Activated naive CD8-positive, alpha-beta T cell treated with anti-CD3 and anti-CD28 coated beads, Interleukin-2, amount 50 U/mL, for 24 hours (primary cell): ENCODE measurements around the gene RCSD1.
A peak's percentile ranks its signal among the peaks of the same experiment; 100 is the strongest.

Experiments used
- ATAC-seq: fragments of 150-1000 bp; cut with Tn5 transposase; one replicate; pipeline ENCODE4 v1.10.0; 2021
- DNase-seq: peaks from one replicate; pipeline ENCODE4 v3.0.0; 2021
- H3K27ac Mint-ChIP-seq: one replicate; pipeline ENCODE4 v1.8.0; 2021; ENCODE audit warnings: mild to moderate bottlenecking, mixed read lengths
- H3K27me3 Mint-ChIP-seq: one replicate; pipeline ENCODE4 v1.8.0; 2021; ENCODE audit warnings: mixed read lengths
- H3K36me3 Mint-ChIP-seq: one replicate; pipeline ENCODE4 v1.8.0; 2021; ENCODE audit warnings: low read depth, mixed read lengths
- H3K4me1 Mint-ChIP-seq: one replicate; pipeline ENCODE4 v1.8.0; 2021; ENCODE audit warnings: mixed read lengths
- H3K4me3 Mint-ChIP-seq: one replicate; pipeline ENCODE4 v1.8.0; 2021; ENCODE audit warnings: mild to moderate bottlenecking, moderate library complexity, mixed read lengths
- H3K9me3 Mint-ChIP-seq: one replicate; pipeline ENCODE4 v1.8.0; 2021; ENCODE audit warnings: mixed read lengths

RCSD1 gene

GRCh38 chr1:167693425-167694045, 63.5 kb downstream of the RCSD1 start:
- DNase-seq, result no peak
- Mint-ChIP-seq H3K4me3 (no peak overlapping the region), H3K27me3 (no peaks in the 10 kb centered on the region), H3K4me1 (peaks cover 22% of the 10 kb centered on the region), H3K36me3 (peaks cover 55% of the 10 kb centered on the region), H3K27ac (peak overlapping the region; percentile 62), H3K9me3 (no peaks in the 10 kb centered on the region)
- no peak for ATAC-seq

- Mint-ChIP-seq H3K4me1 (peaks cover 10% of the 10 kb centered on the region), H3K9me3 (no peaks in the 10 kb centered on the region), H3K27me3 (no peaks in the 10 kb centered on the region), H3K36me3 (peaks cover 59% of the 10 kb centered on the region), H3K4me3 (no peak overlapping the region), H3K27ac (peak overlapping the region; percentile 62)
- no peak for ATAC-seq
- DNase-seq, result no peak
These were observed 64.7 kb downstream of the RCSD1 start for GRCh38 chr1:167694691-167695090.

GRCh38 chr1:167695147-167695546, 65.1 kb downstream of the RCSD1 start:
- ATAC-seq, result no peak
- H3K36me3 Mint-ChIP-seq, result peaks cover 59% of the 10 kb centered on the region
- DNase-seq, result no peak
- H3K4me1 Mint-ChIP-seq, result peaks cover 8% of the 10 kb centered on the region
- no peaks in the 10 kb centered on the region for H3K27me3 Mint-ChIP-seq
- no peak overlapping the region for H3K4me3 Mint-ChIP-seq
- peak overlapping the region; percentile 59 for H3K27ac Mint-ChIP-seq
- H3K9me3 Mint-ChIP-seq, result no peaks in the 10 kb centered on the region

GRCh38 chr1:167695756-167696561, 65.9 kb downstream of the RCSD1 start:
- Mint-ChIP-seq H3K9me3 (no peaks in the 10 kb centered on the region), H3K4me1 (peaks cover 2% of the 10 kb centered on the region), H3K4me3 (no peak overlapping the region), H3K27ac (no peak overlapping the region), H3K27me3 (no peaks in the 10 kb centered on the region), H3K36me3 (peaks cover 53% of the 10 kb centered on the region)
- ATAC-seq (no peak), DNase-seq (no peak)

- no peak for ATAC-seq
- DNase-seq, result no peak
- Mint-ChIP-seq H3K36me3 (peaks cover 53% of the 10 kb centered on the region), H3K27ac (no peak overlapping the region), H3K27me3 (no peaks in the 10 kb centered on the region), H3K9me3 (no peaks in the 10 kb centered on the region), H3K4me3 (no peak overlapping the region), H3K4me1 (peaks cover 2% of the 10 kb centered on the region)
These were observed 67.7 kb downstream of the RCSD1 start for GRCh38 chr1:167697667-167698141.

GRCh38 chr1:167698313-167698712, 68.3 kb downstream of the RCSD1 start:
- ATAC-seq, result no peak

GRCh38 chr1:167701510-167701909, 71.5 kb downstream of the RCSD1 start:
- Mint-ChIP-seq H3K9me3 (no peaks in the 10 kb centered on the region), H3K27ac (no peak overlapping the region), H3K4me1 (peaks cover 4% of the 10 kb centered on the region), H3K4me3 (no peak overlapping the region), H3K36me3 (peaks cover 45% of the 10 kb centered on the region), H3K27me3 (no peaks in the 10 kb centered on the region)
- no peak for DNase-seq
- ATAC-seq, result no peak

More at GRCh38 chr1:167698313-167698712, 68.3 kb downstream of the RCSD1 start:
- Mint-ChIP-seq H3K4me1 (peaks cover 2% of the 10 kb centered on the region), H3K27me3 (no peaks in the 10 kb centered on the region), H3K27ac (no peak overlapping the region), H3K36me3 (peaks cover 58% of the 10 kb centered on the region), H3K9me3 (no peaks in the 10 kb centered on the region), H3K4me3 (no peak overlapping the region)
- DNase-seq, result no peak

- DNase-seq (no peak), ATAC-seq (no peak)
- Mint-ChIP-seq H3K9me3 (no peaks in the 10 kb centered on the region), H3K36me3 (peaks cover 28% of the 10 kb centered on the region), H3K4me3 (no peak overlapping the region), H3K27me3 (no peaks in the 10 kb centered on the region), H3K4me1 (peaks cover 23% of the 10 kb centered on the region), H3K27ac (no peak overlapping the region)
These were observed 73.5 kb downstream of the RCSD1 start for GRCh38 chr1:167703557-167703956.

- Mint-ChIP-seq H3K27ac (no peak overlapping the region), H3K4me1 (peaks cover 33% of the 10 kb centered on the region)
These were observed 74.7 kb downstream of the RCSD1 start for GRCh38 chr1:167704715-167705114.

GRCh38 chr1:167705250-167705649, 75.2 kb downstream of the RCSD1 start:
- H3K36me3 Mint-ChIP-seq, result peaks cover 16% of the 10 kb centered on the region
- H3K9me3 Mint-ChIP-seq, result no peaks in the 10 kb centered on the region
- peaks cover 33% of the 10 kb centered on the region for H3K4me1 Mint-ChIP-seq
- peak overlapping the region; percentile 15 for H3K27ac Mint-ChIP-seq
- no peak overlapping the region for H3K4me3 Mint-ChIP-seq
- DNase-seq (no peak), ATAC-seq (no peak)
- H3K27me3 Mint-ChIP-seq, result no peaks in the 10 kb centered on the region

More at GRCh38 chr1:167704715-167705114, 74.7 kb downstream of the RCSD1 start:
- H3K27me3 Mint-ChIP-seq, result no peaks in the 10 kb centered on the region
- no peak for DNase-seq
- ATAC-seq, result no peak
- no peaks in the 10 kb centered on the region for H3K9me3 Mint-ChIP-seq
- H3K36me3 Mint-ChIP-seq, result peaks cover 19% of the 10 kb centered on the region
- H3K4me3 Mint-ChIP-seq, result no peak overlapping the region

- no peaks in the 10 kb centered on the region for H3K27me3 Mint-ChIP-seq
- ATAC-seq (no peak), DNase-seq (no peak)
- H3K9me3 Mint-ChIP-seq, result no peaks in the 10 kb centered on the region
- no peak overlapping the region for H3K27ac Mint-ChIP-seq
- H3K36me3 Mint-ChIP-seq, result peaks cover 16% of the 10 kb centered on the region
- peaks cover 37% of the 10 kb centered on the region for H3K4me1 Mint-ChIP-seq
- no peak overlapping the region for H3K4me3 Mint-ChIP-seq
These were observed 76.3 kb downstream of the RCSD1 start for GRCh38 chr1:167706363-167706762.

- H3K27me3 Mint-ChIP-seq, result no peaks in the 10 kb centered on the region
- H3K9me3 Mint-ChIP-seq, result no peaks in the 10 kb centered on the region
- peak; percentile 18 for ATAC-seq
- H3K4me1 Mint-ChIP-seq, result peaks cover 37% of the 10 kb centered on the region
- no peak overlapping the region for H3K4me3 Mint-ChIP-seq
- peak overlapping the region; percentile 62 for H3K27ac Mint-ChIP-seq
- H3K36me3 Mint-ChIP-seq, result peaks cover 16% of the 10 kb centered on the region
- DNase-seq, result no peak
These were observed 77.2 kb downstream of the RCSD1 start for GRCh38 chr1:167706931-167707877.

GRCh38 chr1:167707942-167708341, 77.9 kb downstream of the RCSD1 start:
- H3K4me1 Mint-ChIP-seq, result peaks cover 37% of the 10 kb centered on the region
- H3K36me3 Mint-ChIP-seq, result peaks cover 14% of the 10 kb centered on the region
- H3K4me3 Mint-ChIP-seq, result no peak overlapping the region
- ATAC-seq (peak; percentile 70), DNase-seq (no peak)
- H3K27me3 Mint-ChIP-seq, result no peaks in the 10 kb centered on the region
- no peaks in the 10 kb centered on the region for H3K9me3 Mint-ChIP-seq
- peak overlapping the region; percentile 30 for H3K27ac Mint-ChIP-seq

GRCh38 chr1:167708940-167709389, 78.9 kb downstream of the RCSD1 start:
- peak overlapping the region; percentile 79 for H3K27ac Mint-ChIP-seq
- H3K36me3 Mint-ChIP-seq, result peaks cover 4% of the 10 kb centered on the region
- H3K27me3 Mint-ChIP-seq, result no peaks in the 10 kb centered on the region
- ATAC-seq, result peak; percentile 12
- no peaks in the 10 kb centered on the region for H3K9me3 Mint-ChIP-seq
- DNase-seq, result no peak
- H3K4me1 Mint-ChIP-seq, result peaks cover 48% of the 10 kb centered on the region
- no peak overlapping the region for H3K4me3 Mint-ChIP-seq
